Gastrocnemius medialis (tissue), 4 donors: ENCODE results near the gene CXCL14.

Experiments used
- POLR2A ChIP-seq, 2 donors: fragments of 450-650 bp; IDR thresholded peaks; one replicate each; pipeline ENCODE4 v1.6.1; 2017; ENCODE audit warnings: antibody characterized with exemption in 2 of 2, mild to moderate bottlenecking in 2 of 2, moderate library complexity in 2 of 2
- TF ChIP-seq, protein P1 (sequence below), 5 experiments: fragments of 450-650 bp in 3 of 5; fragments of 200-600 bp in 2 of 5; sonication (generic) in 2 of 5; IDR thresholded peaks in 4 of 5; conservative IDR thresholded peaks in 1 of 5; 1 replicate in 4 of 5; 2 replicates in 1 of 5; pipeline ENCODE4 v1.5.1; 2016 to 2019; ENCODE audit warnings: antibody characterized with exemption in 5 of 5, mild to moderate bottlenecking in 3 of 5, moderate library complexity in 3 of 5

DNA sequence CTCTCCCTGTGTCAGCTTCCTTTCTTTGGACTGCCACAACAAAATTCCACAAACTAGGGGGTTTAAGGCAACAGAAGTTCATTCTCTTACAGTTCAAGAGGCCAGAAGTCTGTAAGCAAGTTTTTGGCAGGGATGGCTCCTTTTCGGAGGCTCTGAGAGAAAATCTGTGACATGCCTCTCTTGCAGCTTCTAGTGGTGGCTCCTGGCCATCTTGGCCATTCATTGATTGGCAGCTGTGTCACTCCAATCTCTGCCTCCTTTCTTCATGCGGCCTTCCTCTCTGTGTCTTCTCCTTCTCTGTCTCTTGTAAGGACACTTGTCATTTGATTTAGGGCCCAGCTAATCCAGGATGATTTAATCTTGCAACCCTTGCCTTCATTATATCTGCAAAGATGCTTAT is 41.0 kb downstream of the CXCL14 start:
- TF ChIP-seq, protein P1, sequence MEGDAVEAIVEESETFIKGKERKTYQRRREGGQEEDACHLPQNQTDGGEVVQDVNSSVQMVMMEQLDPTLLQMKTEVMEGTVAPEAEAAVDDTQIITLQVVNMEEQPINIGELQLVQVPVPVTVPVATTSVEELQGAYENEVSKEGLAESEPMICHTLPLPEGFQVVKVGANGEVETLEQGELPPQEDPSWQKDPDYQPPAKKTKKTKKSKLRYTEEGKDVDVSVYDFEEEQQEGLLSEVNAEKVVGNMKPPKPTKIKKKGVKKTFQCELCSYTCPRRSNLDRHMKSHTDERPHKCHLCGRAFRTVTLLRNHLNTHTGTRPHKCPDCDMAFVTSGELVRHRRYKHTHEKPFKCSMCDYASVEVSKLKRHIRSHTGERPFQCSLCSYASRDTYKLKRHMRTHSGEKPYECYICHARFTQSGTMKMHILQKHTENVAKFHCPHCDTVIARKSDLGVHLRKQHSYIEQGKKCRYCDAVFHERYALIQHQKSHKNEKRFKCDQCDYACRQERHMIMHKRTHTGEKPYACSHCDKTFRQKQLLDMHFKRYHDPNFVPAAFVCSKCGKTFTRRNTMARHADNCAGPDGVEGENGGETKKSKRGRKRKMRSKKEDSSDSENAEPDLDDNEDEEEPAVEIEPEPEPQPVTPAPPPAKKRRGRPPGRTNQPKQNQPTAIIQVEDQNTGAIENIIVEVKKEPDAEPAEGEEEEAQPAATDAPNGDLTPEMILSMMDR (IDR thresholded peaks at IDR 0.05 in 4 of 5, conservative IDR thresholded peaks at IDR 0.05 in 1 of 5): no peak
- no peak for TF ChIP-seq POLR2A (IDR thresholded peaks at IDR 0.05)
